DMS53 (cell line): ENCODE data around the gene GSG1L2.

Source experiments
- DNase-seq: peaks from one replicate; lab custom pipeline; 2025; lab: John Stamatoyannopoulos, UW

GSG1L2 gene

DNA sequence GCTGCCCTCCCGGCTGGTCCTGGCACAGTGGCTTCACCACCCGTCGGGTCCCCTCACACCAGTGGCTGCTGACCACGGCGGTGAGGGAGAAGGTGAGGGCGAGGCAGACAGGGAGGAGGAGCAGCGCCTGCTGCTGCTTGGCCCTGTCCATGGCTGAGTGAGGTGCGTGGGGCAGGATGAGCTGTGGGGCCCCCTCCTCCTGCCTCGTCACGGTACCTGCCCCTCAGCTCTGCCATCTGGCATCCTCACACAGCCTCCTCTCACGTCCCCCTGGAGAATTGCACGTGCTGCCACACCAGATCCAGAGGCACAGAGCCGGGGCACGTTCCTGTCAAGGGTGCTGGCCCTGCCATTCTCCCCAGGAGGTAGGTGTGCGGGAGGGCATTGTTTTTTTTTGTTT is at the start of gene GSG1L2:
GSG1L2 (minus strand) TSS at position 159 of the 400 bp plus-strand sequence; CDS start at position 151, 8 bp downstream.
- no peak for DNase-seq

DNA sequence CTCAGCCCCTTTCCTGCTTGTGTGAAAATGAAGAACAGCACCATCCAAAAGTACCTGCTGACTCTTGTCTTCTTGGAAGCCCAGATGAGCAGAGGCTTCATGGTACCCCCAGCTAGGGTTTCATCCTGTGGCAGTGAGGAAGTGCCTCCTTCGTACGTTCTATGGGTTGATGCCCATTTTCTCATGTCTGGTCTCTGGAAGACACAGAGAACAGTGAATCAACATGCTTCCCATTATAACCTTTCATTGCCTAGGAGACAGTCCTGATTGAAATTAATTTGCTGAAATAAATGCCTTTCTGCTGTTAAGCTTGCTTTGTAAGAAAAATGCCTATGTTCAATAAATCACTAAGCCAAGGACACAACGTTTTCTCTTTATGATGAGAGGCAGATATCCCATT is 46.7 kb upstream of the GSG1L2 start:
- DNase-seq, result no peak

DNA sequence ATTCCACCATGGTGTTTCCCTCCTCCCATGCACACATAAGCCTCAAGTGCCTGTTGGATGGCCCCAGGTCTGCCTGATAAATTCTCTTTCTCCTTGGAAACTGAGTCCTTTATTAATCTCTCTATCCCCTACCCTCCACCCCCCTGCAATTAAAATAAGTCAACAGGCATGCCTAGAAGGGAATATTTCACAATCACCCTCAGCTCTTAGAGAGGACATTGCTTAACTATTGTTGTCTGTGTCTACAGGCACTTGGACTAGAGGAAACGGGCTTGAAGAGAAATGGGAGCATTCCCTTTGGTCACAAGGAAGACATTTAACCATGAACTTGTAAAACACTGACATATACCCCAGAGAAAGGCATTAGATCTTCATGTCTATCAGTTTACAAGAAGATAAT is 43.7 kb upstream of the GSG1L2 start:
- DNase-seq, result no peak

GRCh38 chr17:9862949-9863348 is 41.1 kb upstream of the GSG1L2 start:
- DNase-seq, result no peak

GRCh38 chr17:9862220-9862619 is 40.3 kb upstream of the GSG1L2 start:
- no peak for DNase-seq

DNA sequence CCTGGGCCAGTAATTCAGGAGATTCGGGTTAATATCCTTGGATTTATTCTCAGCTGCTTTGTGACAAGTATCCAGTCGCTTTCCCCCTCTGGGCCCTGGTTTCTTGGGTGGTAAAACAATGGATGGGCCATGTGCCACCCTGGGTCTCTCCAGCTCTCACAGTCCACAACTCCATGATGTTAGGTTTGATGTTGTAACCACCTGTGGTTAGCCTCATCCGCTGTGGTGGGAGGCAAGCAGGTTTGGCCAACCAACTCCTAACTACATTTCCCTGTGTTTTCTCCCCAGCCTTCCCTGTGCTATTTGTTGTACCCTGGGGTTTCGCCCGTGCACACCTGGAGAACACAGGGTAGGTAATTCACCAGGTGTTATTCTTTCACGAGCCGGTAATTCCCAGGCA is 39.0 kb upstream of the GSG1L2 start:
- no peak for DNase-seq

DNA sequence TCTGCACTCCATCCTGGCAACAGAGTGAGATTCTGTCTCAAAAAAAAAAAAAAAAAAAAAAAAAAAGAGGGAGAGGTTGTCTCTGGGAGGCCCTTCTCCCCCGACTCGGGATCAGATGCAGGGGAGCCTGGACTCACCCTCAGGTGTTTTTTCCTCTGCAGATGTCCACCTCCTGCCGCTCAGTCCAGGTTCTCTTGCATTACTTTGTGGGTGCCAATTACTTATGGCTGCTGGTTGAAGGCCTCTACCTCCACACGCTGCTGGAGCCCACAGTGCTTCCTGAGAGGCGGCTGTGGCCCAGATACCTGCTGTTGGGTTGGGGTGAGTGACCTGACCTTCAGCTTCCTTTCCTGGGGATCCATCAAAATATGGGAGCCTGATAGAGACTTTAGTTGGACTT is 37.9 kb upstream of the GSG1L2 start:
- DNase-seq, result no peak

GRCh38 chr17:9855036-9855435 is 33.2 kb upstream of the GSG1L2 start:
- DNase-seq, result no peak

- DNase-seq, result no peak
Measured at GRCh38 chr17:9854255-9854654, 32.4 kb upstream of the GSG1L2 start.

DNA sequence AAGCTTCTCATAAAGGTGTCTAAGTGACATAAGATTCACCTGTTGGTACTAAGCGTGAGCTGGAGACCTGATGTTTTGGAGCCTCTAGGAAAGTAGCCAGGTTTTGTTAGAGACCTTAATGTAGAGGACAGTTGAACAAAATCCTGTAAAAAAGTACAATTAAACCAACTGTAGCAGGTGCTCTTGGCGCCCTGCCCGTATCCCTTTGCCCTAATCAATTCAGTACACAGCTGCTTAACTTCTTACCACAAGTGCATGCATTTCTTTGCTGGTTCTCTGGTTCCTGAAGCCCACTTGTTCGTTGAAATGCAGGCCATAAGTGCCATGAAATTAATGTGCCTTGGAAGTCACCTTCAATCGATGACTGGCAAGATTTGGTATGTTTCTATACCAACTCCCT is 28.3 kb upstream of the GSG1L2 start:
- no peak for DNase-seq

- no peak for DNase-seq
Measured at GRCh38 chr17:9845306-9845705, 23.4 kb upstream of the GSG1L2 start.

DNA sequence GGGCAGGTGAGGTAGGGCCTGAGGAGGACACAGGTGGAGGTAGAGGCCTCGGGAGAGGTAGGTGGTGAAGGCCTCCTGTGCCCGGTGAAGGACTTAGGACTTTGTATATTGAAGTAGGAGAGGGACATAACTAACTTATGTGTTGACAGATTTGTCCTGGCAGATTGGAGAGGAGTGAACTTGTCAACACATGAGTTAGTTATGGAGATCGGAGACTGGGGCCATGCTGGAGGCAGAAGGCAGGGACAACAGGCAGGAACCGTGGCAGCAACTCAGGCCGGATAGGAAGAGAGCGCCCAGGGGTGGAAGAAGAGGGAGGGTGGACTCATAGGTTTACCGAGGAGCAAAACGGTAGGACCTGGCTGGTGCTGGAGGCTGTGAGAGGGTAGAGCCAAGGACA is 22.3 kb upstream of the GSG1L2 start:
- no peak for DNase-seq

GRCh38 chr17:9843152-9844010 is 21.5 kb upstream of the GSG1L2 start:
- DNase-seq, result no peak

DNA sequence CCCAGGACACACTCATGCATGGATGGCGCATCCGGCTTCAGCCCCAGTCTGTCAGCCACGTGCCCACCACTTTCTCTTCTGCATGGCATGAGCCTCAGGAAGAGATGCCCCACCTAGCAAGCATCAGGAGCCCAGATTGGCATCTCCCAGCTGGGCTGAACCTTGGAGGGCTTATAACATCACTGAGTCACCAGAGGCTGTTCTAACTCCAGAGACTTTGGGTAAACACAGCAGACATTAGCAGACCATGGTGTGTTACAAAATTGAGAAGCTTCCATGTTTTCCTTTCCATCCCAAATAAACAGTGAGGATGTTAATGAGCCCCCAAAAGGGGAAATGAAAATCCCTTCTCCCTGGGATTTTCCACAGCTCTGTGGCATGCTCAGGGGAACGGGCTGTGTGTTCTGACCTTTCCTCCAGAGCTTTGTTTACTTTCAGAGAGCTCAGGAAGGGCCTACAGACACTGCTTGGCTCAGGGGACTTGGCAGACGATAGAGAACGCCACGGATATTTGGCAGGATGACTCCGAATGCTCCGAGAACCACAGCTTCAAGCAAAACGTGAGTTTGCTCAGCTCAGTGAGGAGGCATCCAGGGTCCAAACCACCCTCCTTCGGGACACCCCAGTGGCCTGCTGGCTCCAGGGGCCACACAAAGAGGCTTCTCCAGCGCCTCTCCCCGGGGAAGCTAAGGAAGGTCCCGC is 20.3 kb upstream of the GSG1L2 start:
- no peak for DNase-seq

GRCh38 chr17:9839433-9839832 is 17.6 kb upstream of the GSG1L2 start:
- no peak for DNase-seq

DNA sequence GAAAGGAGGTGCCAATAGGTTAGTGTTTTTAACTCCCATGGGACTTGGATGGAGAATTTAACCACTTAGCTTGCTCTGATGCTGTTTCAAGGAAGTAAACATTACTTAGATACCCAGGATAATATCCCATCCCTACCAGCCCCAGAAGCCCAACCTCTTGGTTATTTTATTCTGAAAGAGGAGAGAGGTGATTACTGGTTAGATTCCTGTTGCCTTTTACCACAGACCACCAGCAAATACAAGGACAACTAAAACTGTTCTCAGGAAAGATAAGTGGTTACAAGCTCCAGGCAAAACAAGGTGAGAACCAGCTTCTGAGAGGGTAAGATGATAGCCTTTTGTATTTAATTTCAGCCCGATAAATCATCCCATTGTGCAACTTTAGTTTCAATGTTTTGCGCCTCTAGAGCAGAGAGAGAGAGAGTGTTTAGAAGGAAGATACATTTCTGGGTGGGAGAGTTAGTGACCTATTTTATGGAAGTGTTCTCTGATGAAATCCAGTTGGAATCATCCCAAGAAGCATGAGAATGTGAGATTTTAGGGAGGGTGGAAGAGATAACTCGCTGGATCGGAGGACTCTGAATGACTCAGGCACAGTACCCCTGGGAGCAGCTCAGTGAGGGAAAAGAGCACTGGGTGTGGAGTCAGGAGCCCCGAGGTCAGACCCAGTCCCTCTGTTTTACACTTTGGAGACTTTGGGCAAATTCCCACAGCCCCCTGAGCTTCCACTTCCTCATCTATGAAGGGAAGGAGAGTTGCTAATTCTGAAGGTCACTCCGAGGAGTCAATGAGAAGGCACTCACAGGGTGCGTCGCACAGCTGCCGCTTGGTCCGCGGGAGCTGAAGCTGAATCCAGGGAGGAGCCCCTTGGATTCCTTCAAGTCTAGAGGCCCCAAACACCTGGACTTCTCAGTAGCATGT is 15.9 kb upstream of the GSG1L2 start:
- DNase-seq, result no peak

- DNase-seq, result no peak
Measured at GRCh38 chr17:9833922-9834321, 12.0 kb upstream of the GSG1L2 start.

DNA sequence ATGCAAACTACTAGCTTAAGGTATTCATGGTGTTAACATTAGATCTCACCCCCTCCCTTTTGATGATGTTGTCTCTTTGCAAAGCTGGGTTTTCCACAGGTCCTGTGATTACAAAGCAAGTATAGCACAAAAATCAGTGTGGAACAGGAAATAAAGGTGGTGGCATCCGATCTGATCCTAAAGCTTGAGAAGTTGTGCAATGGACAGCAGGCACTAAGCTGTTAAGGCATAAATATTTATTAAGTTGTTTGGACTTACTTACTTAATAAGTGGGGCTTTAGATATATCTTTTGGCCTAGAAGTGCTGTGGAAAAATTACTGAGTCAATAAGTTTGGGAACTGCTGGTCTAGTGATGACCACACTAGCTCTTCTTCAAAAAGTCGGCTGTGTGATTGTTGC is 8.8 kb upstream of the GSG1L2 start:
- no peak for DNase-seq

DNA sequence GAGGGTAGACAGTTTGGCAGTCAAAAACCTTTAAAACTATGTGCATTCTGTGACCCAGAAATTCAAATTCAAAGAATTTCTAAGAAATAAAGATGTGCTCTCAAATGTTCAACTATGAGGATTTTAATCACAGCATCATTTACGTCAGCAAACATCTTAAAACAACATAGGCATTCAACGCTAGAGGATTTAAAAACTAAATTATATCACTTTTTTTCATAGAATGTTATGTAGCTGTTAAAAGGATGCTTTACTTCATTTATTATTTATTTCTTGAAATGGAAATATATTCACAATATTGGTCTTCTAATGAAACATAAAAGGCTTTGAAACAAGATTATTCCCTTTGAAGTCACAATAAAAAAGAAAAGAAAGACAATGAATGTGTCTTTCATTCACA is 7.5 kb upstream of the GSG1L2 start:
- no peak for DNase-seq

- no peak for DNase-seq
Measured at GRCh38 chr17:9828296-9829295, 6.7 kb upstream of the GSG1L2 start.

GRCh38 chr17:9825641-9826150 is 3.8 kb upstream of the GSG1L2 start, which contains the start of gene GLP2R:
Gene GLP2R, plus strand, starts transcription at chr17:9825924. Its CDS starts 140 bp downstream, at chr17:9826064.
- no peak for DNase-seq
